GM12878 (cell line): ENCODE measurements around the gene TMEM150B.

Source experiments
- BHLHE40 ChIP-seq, 2 experiments: fragments of 450-650 bp in 1 of 2; IDR thresholded peaks; 2 replicates each; pipeline ENCODE4 v1.6.1; 2011 to 2017; ENCODE audit warnings: low read depth in 2 of 2, borderline replicate concordance in 1 of 2, improper control_type of control experiment in 1 of 2, low read length in 1 of 2, mild to moderate bottlenecking in 1 of 2
- BRCA1 ChIP-seq: IDR thresholded peaks from 2 replicates; pipeline ENCODE4 v1.6.1; 2011; ENCODE audit warnings: low read depth, low read length, improper control_type of control experiment
- EP300 ChIP-seq, 2 experiments: fragments of 150-350 bp in 1 of 2; IDR thresholded peaks; 2 replicates each; pipeline ENCODE4 v1.6.1; 2011 to 2012; ENCODE audit warnings: low read depth in 2 of 2, low read length in 2 of 2, borderline replicate concordance in 1 of 2, improper control_type of control experiment in 1 of 2, inconsistent platforms in 1 of 2; ENCODE audit not compliant: control insufficient read depth in 1 of 2
- ESRRA ChIP-seq: IDR thresholded peaks from 2 replicates; pipeline ENCODE4 v1.6.1; 2012; ENCODE audit warnings: mild to moderate bottlenecking, low read length, improper control_type of control experiment
- RAD21 ChIP-seq: IDR thresholded peaks from 2 replicates; pipeline ENCODE4 v1.6.1; 2011; ENCODE audit warnings: mild to moderate bottlenecking, low read depth, low read length, moderate library complexity; ENCODE audit not compliant: insufficient read depth
- SP1 ChIP-seq: IDR thresholded peaks from one replicate; pipeline ENCODE4 v1.6.1; 2011; ENCODE audit warnings: low read depth, low read length
- TF ChIP-seq, protein P1 (sequence below): IDR thresholded peaks from 2 replicates; pipeline ENCODE4 v1.6.1; 2012; ENCODE audit warnings: low read depth, low read length, improper control_type of control experiment
- TF ChIP-seq, protein P2 (sequence below), 3 experiments: IDR thresholded peaks in 2 of 3; conservative IDR thresholded peaks in 1 of 3; 2 replicates each; pipeline ENCODE4 v1.5.1; 2011; ENCODE audit warnings: low read depth in 3 of 3, low read length in 3 of 3, mild to moderate bottlenecking in 3 of 3, control low read depth in 2 of 3, moderate library complexity in 2 of 3, inconsistent platforms in 1 of 3, mixed read lengths in 1 of 3; ENCODE audit not compliant: control insufficient read depth in 2 of 3, insufficient read depth in 1 of 3; ENCODE audit errors: extremely low read depth in 1 of 3
- TF ChIP-seq, protein P3 (sequence below): IDR thresholded peaks from 2 replicates; pipeline ENCODE4 v1.6.1; 2012; ENCODE audit warnings: mild to moderate bottlenecking, low read depth, low read length
- TF ChIP-seq, protein P4 (sequence below): fragments of 450-650 bp; IDR thresholded peaks from 2 replicates; pipeline ENCODE4 v1.6.1; 2014; ENCODE audit warnings: mild to moderate bottlenecking
- TF ChIP-seq, protein P5 (sequence below): IDR thresholded peaks from 2 replicates; pipeline ENCODE4 v1.6.1; 2012; ENCODE audit warnings: low read depth, low read length, improper control_type of control experiment

DNA sequence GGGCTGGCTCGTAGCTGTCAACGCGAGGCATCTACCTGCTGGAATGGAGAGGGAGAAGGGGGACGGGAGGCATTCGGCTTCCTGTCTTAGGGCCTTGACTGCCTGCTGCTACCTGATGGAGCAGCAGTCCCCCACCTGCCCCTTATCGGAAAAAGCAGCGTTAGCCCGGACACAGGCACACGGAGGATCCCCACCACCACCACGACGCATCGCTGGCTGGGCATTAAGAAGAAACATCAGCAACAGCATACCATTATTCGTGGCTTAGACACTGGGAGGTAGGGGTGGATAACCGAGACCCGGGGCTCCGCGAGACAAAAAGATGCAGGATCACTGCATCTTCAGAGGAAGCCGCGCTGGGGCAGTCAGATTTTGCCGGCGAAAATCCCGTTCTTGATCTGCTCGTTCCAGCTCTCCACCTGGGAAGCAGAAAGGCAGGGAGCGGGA is 28.2 kb upstream of the TMEM150B start:
- TF ChIP-seq, protein P1, sequence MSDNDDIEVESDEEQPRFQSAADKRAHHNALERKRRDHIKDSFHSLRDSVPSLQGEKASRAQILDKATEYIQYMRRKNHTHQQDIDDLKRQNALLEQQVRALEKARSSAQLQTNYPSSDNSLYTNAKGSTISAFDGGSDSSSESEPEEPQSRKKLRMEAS, result no peak
- TF ChIP-seq EP300 (IDR thresholded peaks at IDR 0.05; ENCODE audit: borderline replicate concordance in 1 of 2, control insufficient read depth in 1 of 2, low read depth in 2 of 2, low read length in 2 of 2) (no peak), RAD21 (no peak), ESRRA (no peak), BHLHE40 (IDR thresholded peaks at IDR 0.05; ENCODE audit: borderline replicate concordance in 1 of 2, low read depth in 2 of 2, low read length in 1 of 2) (no peak), BRCA1 (no peak), SP1 (no peak)
- TF ChIP-seq, protein P2, sequence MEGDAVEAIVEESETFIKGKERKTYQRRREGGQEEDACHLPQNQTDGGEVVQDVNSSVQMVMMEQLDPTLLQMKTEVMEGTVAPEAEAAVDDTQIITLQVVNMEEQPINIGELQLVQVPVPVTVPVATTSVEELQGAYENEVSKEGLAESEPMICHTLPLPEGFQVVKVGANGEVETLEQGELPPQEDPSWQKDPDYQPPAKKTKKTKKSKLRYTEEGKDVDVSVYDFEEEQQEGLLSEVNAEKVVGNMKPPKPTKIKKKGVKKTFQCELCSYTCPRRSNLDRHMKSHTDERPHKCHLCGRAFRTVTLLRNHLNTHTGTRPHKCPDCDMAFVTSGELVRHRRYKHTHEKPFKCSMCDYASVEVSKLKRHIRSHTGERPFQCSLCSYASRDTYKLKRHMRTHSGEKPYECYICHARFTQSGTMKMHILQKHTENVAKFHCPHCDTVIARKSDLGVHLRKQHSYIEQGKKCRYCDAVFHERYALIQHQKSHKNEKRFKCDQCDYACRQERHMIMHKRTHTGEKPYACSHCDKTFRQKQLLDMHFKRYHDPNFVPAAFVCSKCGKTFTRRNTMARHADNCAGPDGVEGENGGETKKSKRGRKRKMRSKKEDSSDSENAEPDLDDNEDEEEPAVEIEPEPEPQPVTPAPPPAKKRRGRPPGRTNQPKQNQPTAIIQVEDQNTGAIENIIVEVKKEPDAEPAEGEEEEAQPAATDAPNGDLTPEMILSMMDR (IDR thresholded peaks at IDR 0.05 in 2 of 3, conservative IDR thresholded peaks at IDR 0.05 in 1 of 3; ENCODE audit: control insufficient read depth in 2 of 3, extremely low read depth in 1 of 3, insufficient read depth in 1 of 3, low read depth in 3 of 3, low read length in 3 of 3), result no peak
- TF ChIP-seq, protein P3, sequence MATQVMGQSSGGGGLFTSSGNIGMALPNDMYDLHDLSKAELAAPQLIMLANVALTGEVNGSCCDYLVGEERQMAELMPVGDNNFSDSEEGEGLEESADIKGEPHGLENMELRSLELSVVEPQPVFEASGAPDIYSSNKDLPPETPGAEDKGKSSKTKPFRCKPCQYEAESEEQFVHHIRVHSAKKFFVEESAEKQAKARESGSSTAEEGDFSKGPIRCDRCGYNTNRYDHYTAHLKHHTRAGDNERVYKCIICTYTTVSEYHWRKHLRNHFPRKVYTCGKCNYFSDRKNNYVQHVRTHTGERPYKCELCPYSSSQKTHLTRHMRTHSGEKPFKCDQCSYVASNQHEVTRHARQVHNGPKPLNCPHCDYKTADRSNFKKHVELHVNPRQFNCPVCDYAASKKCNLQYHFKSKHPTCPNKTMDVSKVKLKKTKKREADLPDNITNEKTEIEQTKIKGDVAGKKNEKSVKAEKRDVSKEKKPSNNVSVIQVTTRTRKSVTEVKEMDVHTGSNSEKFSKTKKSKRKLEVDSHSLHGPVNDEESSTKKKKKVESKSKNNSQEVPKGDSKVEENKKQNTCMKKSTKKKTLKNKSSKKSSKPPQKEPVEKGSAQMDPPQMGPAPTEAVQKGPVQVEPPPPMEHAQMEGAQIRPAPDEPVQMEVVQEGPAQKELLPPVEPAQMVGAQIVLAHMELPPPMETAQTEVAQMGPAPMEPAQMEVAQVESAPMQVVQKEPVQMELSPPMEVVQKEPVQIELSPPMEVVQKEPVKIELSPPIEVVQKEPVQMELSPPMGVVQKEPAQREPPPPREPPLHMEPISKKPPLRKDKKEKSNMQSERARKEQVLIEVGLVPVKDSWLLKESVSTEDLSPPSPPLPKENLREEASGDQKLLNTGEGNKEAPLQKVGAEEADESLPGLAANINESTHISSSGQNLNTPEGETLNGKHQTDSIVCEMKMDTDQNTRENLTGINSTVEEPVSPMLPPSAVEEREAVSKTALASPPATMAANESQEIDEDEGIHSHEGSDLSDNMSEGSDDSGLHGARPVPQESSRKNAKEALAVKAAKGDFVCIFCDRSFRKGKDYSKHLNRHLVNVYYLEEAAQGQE, result no peak
- TF ChIP-seq, protein P4, sequence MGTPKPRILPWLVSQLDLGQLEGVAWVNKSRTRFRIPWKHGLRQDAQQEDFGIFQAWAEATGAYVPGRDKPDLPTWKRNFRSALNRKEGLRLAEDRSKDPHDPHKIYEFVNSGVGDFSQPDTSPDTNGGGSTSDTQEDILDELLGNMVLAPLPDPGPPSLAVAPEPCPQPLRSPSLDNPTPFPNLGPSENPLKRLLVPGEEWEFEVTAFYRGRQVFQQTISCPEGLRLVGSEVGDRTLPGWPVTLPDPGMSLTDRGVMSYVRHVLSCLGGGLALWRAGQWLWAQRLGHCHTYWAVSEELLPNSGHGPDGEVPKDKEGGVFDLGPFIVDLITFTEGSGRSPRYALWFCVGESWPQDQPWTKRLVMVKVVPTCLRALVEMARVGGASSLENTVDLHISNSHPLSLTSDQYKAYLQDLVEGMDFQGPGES, result no peak
- TF ChIP-seq, protein P5, sequence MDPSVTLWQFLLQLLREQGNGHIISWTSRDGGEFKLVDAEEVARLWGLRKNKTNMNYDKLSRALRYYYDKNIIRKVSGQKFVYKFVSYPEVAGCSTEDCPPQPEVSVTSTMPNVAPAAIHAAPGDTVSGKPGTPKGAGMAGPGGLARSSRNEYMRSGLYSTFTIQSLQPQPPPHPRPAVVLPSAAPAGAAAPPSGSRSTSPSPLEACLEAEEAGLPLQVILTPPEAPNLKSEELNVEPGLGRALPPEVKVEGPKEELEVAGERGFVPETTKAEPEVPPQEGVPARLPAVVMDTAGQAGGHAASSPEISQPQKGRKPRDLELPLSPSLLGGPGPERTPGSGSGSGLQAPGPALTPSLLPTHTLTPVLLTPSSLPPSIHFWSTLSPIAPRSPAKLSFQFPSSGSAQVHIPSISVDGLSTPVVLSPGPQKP, result no peak
